PFSK-1 (cell line): ENCODE data around the gene LHFPL3.

Experiments used
- POLR2AphosphoS5 ChIP-seq: IDR thresholded peaks from 2 replicates; pipeline ENCODE4 v1.6.1; 2012; ENCODE audit warnings: low read depth, mild to moderate bottlenecking, control low read depth, low read length, moderate library complexity
- SIN3A ChIP-seq: IDR thresholded peaks from 2 replicates; pipeline ENCODE4 v1.6.1; 2012; ENCODE audit warnings: mild to moderate bottlenecking, low read length, moderate library complexity, borderline replicate concordance; ENCODE audit not compliant: insufficient read depth
- TAF1 ChIP-seq: IDR thresholded peaks from 2 replicates; pipeline ENCODE4 v1.6.1; 2012; ENCODE audit warnings: low read length, control low read depth, borderline replicate concordance; ENCODE audit not compliant: insufficient read depth
- TF ChIP-seq, protein P1 (sequence below), 2 experiments: IDR thresholded peaks; 2 replicates each; pipeline versions ENCODE4 v1.6.1 to v1.8.0; 2011 to 2012; ENCODE audit warnings: low read depth in 2 of 2, low read length in 2 of 2, control low read depth in 1 of 2, inconsistent platforms in 1 of 2, mild to moderate bottlenecking in 1 of 2, moderate library complexity in 1 of 2; ENCODE audit not compliant: insufficient read depth in 1 of 2

DNA sequence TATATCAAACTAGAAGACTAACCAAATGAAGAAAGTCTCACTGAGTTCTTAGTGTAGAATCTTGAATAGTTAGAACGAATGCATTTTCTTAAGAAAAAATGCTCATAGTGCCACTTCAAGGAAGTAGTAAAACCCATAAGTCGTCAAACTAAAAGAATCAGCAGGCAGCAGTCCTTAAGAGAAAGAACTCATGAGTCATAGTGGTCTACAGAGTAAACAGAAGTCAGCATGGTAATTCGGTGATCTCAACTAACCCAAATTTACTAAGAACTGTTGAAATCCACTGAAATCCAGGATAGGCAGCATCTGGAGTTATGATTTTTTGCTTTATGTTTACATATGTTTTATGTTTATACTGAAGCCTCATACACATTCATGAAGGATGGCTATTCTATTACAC is 256.2 kb downstream of the LHFPL3 start:
- TF ChIP-seq POLR2AphosphoS5, result no peak
- TF ChIP-seq, protein P1, sequence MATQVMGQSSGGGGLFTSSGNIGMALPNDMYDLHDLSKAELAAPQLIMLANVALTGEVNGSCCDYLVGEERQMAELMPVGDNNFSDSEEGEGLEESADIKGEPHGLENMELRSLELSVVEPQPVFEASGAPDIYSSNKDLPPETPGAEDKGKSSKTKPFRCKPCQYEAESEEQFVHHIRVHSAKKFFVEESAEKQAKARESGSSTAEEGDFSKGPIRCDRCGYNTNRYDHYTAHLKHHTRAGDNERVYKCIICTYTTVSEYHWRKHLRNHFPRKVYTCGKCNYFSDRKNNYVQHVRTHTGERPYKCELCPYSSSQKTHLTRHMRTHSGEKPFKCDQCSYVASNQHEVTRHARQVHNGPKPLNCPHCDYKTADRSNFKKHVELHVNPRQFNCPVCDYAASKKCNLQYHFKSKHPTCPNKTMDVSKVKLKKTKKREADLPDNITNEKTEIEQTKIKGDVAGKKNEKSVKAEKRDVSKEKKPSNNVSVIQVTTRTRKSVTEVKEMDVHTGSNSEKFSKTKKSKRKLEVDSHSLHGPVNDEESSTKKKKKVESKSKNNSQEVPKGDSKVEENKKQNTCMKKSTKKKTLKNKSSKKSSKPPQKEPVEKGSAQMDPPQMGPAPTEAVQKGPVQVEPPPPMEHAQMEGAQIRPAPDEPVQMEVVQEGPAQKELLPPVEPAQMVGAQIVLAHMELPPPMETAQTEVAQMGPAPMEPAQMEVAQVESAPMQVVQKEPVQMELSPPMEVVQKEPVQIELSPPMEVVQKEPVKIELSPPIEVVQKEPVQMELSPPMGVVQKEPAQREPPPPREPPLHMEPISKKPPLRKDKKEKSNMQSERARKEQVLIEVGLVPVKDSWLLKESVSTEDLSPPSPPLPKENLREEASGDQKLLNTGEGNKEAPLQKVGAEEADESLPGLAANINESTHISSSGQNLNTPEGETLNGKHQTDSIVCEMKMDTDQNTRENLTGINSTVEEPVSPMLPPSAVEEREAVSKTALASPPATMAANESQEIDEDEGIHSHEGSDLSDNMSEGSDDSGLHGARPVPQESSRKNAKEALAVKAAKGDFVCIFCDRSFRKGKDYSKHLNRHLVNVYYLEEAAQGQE (IDR thresholded peaks at IDR 0.05; ENCODE audit: insufficient read depth in 1 of 2, low read depth in 2 of 2, low read length in 2 of 2), result no peak
- no peak for TF ChIP-seq TAF1
- no peak for TF ChIP-seq SIN3A
